Osteocyte (in vitro differentiated cells): ENCODE data around the gene DUSP14. TPM values are rescaled to one million over a fixed set of nuclear protein-coding genes. Genes with fewer than 3 reads are reported as not detected.
A peak's percentile ranks its signal among the peaks of the same experiment; 100 is the strongest.

Experiments
- DNase-seq: peaks from one replicate; pipeline ENCODE4 v3.0.0; 2021; ENCODE audit warnings: mixed read lengths; ENCODE audit not compliant: unreplicated experiment; ENCODE audit errors: extremely low spot score
- H3K27ac Mint-ChIP-seq: one replicate; pipeline ENCODE4 v1.8.0; 2021; ENCODE audit warnings: mild to moderate bottlenecking, mixed read lengths; ENCODE audit not compliant: unreplicated experiment
- H3K27me3 Mint-ChIP-seq: one replicate; pipeline ENCODE4 v1.8.0; 2021; ENCODE audit warnings: mixed read lengths; ENCODE audit not compliant: unreplicated experiment
- H3K36me3 Mint-ChIP-seq: one replicate; pipeline ENCODE4 v1.8.0; 2021; ENCODE audit warnings: mixed read lengths; ENCODE audit not compliant: unreplicated experiment
- H3K4me1 Mint-ChIP-seq: one replicate; pipeline ENCODE4 v1.8.0; 2021; ENCODE audit warnings: mixed read lengths; ENCODE audit not compliant: unreplicated experiment
- H3K4me3 Mint-ChIP-seq: one replicate; pipeline ENCODE4 v1.8.0; 2021; ENCODE audit warnings: mild to moderate bottlenecking, moderate library complexity, mixed read lengths; ENCODE audit not compliant: unreplicated experiment
- H3K9me3 Mint-ChIP-seq: one replicate; pipeline ENCODE4 v1.8.0; 2021; ENCODE audit warnings: mixed read lengths; ENCODE audit not compliant: unreplicated experiment
- CTCF ChIP-seq: fragments of 200-600 bp; sonication (generic); IDR thresholded peaks from 2 replicates; pipeline ENCODE4 v1.5.0; 2021; ENCODE audit warnings: antibody characterized with exemption, mild to moderate bottlenecking, moderate library complexity
- total RNA-seq: library from RNA; stranded (reverse); gene quantifications from 2 replicates; pipeline ENCODE4 v1.2.1, GENCODE V29; 2021

DUSP14 gene
- total RNA-seq, 1 donor from 2014 or later, result 35.7 TPM

GRCh38 chr17:37465069-37465616, 24.5 kb upstream of the DUSP14 start:
- DNase-seq, result no peak
- Mint-ChIP-seq H3K4me3 (no peak overlapping the region), H3K27ac (no peak overlapping the region), H3K36me3 (peaks cover 42% of the 10 kb centered on the region), H3K27me3 (no peaks in the 10 kb centered on the region), H3K9me3 (no peaks in the 10 kb centered on the region), H3K4me1 (no peaks in the 10 kb centered on the region)
- TF ChIP-seq CTCF, result no peak

DNA sequence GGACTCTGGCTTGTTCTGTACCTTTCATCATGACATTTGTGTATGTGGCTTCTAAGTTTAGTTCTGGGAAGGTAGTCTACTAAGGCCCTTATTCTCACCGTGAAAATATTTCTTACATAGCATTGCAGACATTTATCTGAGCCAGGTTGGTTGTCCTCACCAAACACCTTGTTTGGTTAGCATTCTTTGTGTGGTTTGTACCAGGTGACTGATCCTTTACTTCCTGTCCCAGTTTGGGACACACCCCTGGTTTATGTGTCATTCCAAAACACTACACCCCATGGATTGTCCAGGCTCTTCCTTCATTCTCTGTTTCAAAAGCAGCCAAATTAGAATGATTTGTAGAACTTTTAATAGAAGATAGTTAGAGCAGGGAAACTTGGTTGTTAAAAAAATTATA, 23.2 kb upstream of the DUSP14 start:
- Mint-ChIP-seq H3K4me3 (no peak overlapping the region), H3K9me3 (no peaks in the 10 kb centered on the region), H3K27ac (no peak overlapping the region), H3K36me3 (peaks cover 47% of the 10 kb centered on the region), H3K4me1 (no peaks in the 10 kb centered on the region), H3K27me3 (no peaks in the 10 kb centered on the region)
- DNase-seq, result no peak
- no peak for TF ChIP-seq CTCF

- H3K27me3 Mint-ChIP-seq, result no peaks in the 10 kb centered on the region
- no peak overlapping the region for H3K27ac Mint-ChIP-seq
- no peaks in the 10 kb centered on the region for H3K9me3 Mint-ChIP-seq
- H3K4me3 Mint-ChIP-seq, result no peak overlapping the region
- H3K4me1 Mint-ChIP-seq, result no peaks in the 10 kb centered on the region
- no peak for DNase-seq
- H3K36me3 Mint-ChIP-seq, result peaks cover 52% of the 10 kb centered on the region
- TF ChIP-seq CTCF, result no peak
Observed at GRCh38 chr17:37470181-37470580, 19.5 kb upstream of the DUSP14 start.

GRCh38 chr17:37475731-37476420, 13.8 kb upstream of the DUSP14 start:
- Mint-ChIP-seq H3K9me3 (no peaks in the 10 kb centered on the region), H3K36me3 (peaks cover 54% of the 10 kb centered on the region), H3K27me3 (no peaks in the 10 kb centered on the region), H3K27ac (peak overlapping the region; percentile 80), H3K4me3 (no peak overlapping the region), H3K4me1 (peaks cover 21% of the 10 kb centered on the region)
- DNase-seq, result no peak
- TF ChIP-seq CTCF, result no peak

- Mint-ChIP-seq H3K27ac (peak overlapping the region; percentile 80), H3K4me1 (peaks cover 21% of the 10 kb centered on the region), H3K27me3 (no peaks in the 10 kb centered on the region), H3K4me3 (no peak overlapping the region), H3K9me3 (no peaks in the 10 kb centered on the region), H3K36me3 (peaks cover 50% of the 10 kb centered on the region)
- no peak for DNase-seq
- no peak for TF ChIP-seq CTCF
Observed at GRCh38 chr17:37476431-37477120, 13.1 kb upstream of the DUSP14 start.
